Measurements from ENCODE around the gene ERBB4.

Gene ERBB4

GRCh38 chr2:212427638-212428037 is 111.0 kb downstream of the ERBB4 start:
- no peak for DNase-seq (ENCODE audit: low spot score)

GRCh38 chr2:212426637-212427412 is 111.8 kb downstream of the ERBB4 start:
- DNase-seq (ENCODE audit: low spot score) = no peak

GRCh38 chr2:212424082-212424481 is 114.5 kb downstream of the ERBB4 start:
- DNase-seq (ENCODE audit: low spot score) = no peak

- no peak for DNase-seq (ENCODE audit: low spot score)
These were observed 115.5 kb downstream of the ERBB4 start for GRCh38 chr2:212423089-212423488.

GRCh38 chr2:212421556-212422334 is 116.9 kb downstream of the ERBB4 start:
- no peak for DNase-seq (ENCODE audit: low spot score)

- no peak for DNase-seq (ENCODE audit: low spot score)
These were observed 122.5 kb downstream of the ERBB4 start for GRCh38 chr2:212416086-212416485.

GRCh38 chr2:212414767-212415211 is 123.8 kb downstream of the ERBB4 start:
- DNase-seq (ENCODE audit: low spot score) = no peak

- DNase-seq (ENCODE audit: low spot score) = peak; percentile 17
These were observed 129.0 kb downstream of the ERBB4 start for GRCh38 chr2:212409560-212409959.

GRCh38 chr2:212408524-212408923 is 130.1 kb downstream of the ERBB4 start:
- DNase-seq (ENCODE audit: low spot score) = no peak

- DNase-seq (ENCODE audit: low spot score) = no peak
These were observed 131.9 kb downstream of the ERBB4 start for GRCh38 chr2:212406716-212407115.

- no peak for DNase-seq (ENCODE audit: low spot score)
These were observed 136.3 kb downstream of the ERBB4 start for GRCh38 chr2:212402316-212402715.

GRCh38 chr2:212398316-212398715 is 140.3 kb downstream of the ERBB4 start:
- no peak for DNase-seq (ENCODE audit: low spot score)

- DNase-seq (ENCODE audit: low spot score) = no peak
These were observed 146.1 kb downstream of the ERBB4 start for GRCh38 chr2:212392544-212392943.

GRCh38 chr2:212392043-212392442 is 146.6 kb downstream of the ERBB4 start:
- DNase-seq (ENCODE audit: low spot score) = no peak

- no peak for DNase-seq (ENCODE audit: low spot score)
These were observed 151.5 kb downstream of the ERBB4 start for GRCh38 chr2:212387146-212387545.

GRCh38 chr2:212385241-212385640 is 153.4 kb downstream of the ERBB4 start:
- no peak for DNase-seq (ENCODE audit: low spot score)

GRCh38 chr2:212384027-212384426 is 154.6 kb downstream of the ERBB4 start:
- no peak for DNase-seq (ENCODE audit: low spot score)

- DNase-seq (ENCODE audit: low spot score) = no peak
These were observed 157.0 kb downstream of the ERBB4 start for GRCh38 chr2:212381428-212382102.

- no peak for DNase-seq (ENCODE audit: low spot score)
These were observed 159.5 kb downstream of the ERBB4 start for GRCh38 chr2:212379103-212379502.

GRCh38 chr2:212367431-212367830 is 171.2 kb downstream of the ERBB4 start:
- DNase-seq (ENCODE audit: low spot score) = no peak

GRCh38 chr2:212364112-212364985 is 174.3 kb downstream of the ERBB4 start:
- DNase-seq (ENCODE audit: low spot score) = no peak
